ENCODE results near the gene DLEC1. TPM values are rescaled to one million over a fixed set of nuclear protein-coding genes. Genes with fewer than 3 reads are reported as not detected.
A peak's percentile ranks its signal among the peaks of the same experiment; 100 is the strongest.

The DLEC1 gene
- total RNA-seq, 1 experiment from 2014 or later, result not detected

DNA sequence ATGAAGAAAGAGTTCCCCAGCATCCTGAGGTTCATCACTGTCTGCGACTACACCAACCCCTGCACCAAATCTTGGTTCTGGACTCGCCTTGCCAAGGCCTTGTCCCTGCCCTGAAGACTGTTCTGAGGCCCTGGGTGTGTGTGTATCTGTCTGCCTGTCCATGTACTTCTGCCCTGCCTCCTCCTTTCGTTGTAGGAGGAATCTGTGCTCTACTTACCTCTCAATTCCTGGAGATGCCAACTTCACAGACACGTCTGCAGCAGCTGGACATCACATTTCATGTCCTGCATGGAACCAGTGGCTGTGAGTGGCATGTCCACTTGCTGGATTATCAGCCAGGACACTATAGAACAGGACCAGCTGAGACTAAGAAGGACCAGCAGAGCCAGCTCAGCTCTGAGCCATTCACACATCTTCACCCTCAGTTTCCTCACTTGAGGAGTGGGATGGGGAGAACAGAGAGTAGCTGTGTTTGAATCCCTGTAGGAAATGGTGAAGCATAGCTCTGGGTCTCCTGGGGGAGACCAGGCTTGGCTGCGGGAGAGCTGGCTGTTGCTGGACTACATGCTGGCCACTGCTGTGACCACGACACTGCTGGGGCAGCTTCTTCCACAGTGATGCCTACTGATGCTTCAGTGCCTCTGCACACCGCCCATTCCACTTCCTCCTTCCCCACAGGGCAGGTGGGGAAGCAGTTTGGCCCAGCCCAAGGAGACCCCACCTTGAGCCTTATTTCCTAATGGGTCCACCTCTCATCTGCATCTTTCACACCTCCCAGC lies 102.4 kb downstream of the DLEC1 start:
- no peak for DNase-seq
- Histone ChIP-seq H3K36me3 (no peaks in the 10 kb centered on the region), H3K4me1 (no peaks in the 10 kb centered on the region), H3K27me3 (no peaks in the 10 kb centered on the region), H3K9me3 (replicated peaks) (no peaks in the 10 kb centered on the region), H3K4me3 (no peak overlapping the region), H3K27ac (no peak overlapping the region)

DNA sequence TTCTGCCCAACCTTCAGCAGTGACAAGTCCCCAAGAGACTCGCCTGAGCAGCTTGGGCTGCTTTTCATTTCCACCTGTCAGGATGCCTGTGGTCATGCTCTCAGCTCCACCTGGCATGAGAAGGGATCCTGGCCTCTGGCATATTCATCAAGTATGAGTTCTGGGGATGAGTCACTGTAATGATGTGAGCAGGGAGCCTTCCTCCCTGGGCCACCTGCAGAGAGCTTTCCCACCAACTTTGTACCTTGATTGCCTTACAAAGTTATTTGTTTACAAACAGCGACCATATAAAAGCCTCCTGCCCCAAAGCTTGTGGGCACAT lies 102.9 kb downstream of the DLEC1 start:
- Histone ChIP-seq H3K36me3 (no peaks in the 10 kb centered on the region), H3K27me3 (no peaks in the 10 kb centered on the region), H3K27ac (no peak overlapping the region), H3K4me3 (no peak overlapping the region), H3K9me3 (replicated peaks) (no peaks in the 10 kb centered on the region), H3K4me1 (no peaks in the 10 kb centered on the region)
- DNase-seq, result no peak

DNA sequence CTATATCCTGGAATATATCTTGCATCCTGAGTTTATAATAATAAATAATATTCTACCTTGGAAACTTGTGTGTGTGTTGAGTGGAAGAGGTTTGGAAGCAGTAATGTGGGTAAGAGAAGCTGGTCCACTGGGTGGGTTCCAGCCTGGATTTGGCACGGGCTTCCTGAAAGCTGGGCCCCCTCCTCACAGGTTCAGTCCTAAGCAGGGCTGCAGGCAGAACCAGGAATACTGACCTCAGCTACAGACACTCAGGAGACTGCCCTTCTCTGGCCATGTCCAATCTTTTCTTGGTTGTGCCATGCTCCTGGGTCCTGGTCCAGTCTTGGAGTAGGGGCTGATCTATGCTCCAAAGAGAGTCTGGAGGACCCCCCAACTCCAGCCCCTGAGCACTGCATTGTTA lies 104.0 kb downstream of the DLEC1 start:
- no peaks in the 10 kb centered on the region for H3K27me3 ChIP-seq
- no peaks in the 10 kb centered on the region for H3K4me1 ChIP-seq
- no peaks in the 10 kb centered on the region for H3K36me3 ChIP-seq
- H3K27ac ChIP-seq, result no peak overlapping the region
- no peak for DNase-seq
- H3K4me3 ChIP-seq, result no peak overlapping the region
- no peaks in the 10 kb centered on the region for H3K9me3 ChIP-seq (replicated peaks)

DNA sequence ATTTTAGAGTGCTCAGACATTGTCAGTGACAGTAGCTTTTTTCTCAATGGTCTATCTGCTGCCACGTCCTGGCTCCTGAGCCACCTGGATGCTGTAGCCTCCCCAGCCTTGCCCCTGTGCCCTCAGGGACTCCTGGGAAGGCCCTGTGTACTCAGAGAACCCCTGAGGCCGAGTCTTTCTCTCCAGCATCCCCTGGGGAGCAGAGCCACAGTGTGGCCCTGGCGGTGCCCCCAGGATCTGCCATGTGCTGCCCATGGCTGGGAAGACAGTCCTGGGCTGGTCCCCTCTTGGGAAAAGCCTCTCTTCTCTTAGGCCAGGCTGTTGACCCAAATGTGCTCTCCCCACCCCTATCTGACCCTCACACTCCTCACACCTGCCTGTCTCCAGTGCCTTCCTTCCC lies 104.5 kb downstream of the DLEC1 start:
- Histone ChIP-seq H3K9me3 (replicated peaks) (no peaks in the 10 kb centered on the region), H3K27me3 (no peaks in the 10 kb centered on the region), H3K4me3 (no peak overlapping the region), H3K4me1 (no peaks in the 10 kb centered on the region), H3K36me3 (no peaks in the 10 kb centered on the region), H3K27ac (no peak overlapping the region)
- DNase-seq, result no peak

DNA sequence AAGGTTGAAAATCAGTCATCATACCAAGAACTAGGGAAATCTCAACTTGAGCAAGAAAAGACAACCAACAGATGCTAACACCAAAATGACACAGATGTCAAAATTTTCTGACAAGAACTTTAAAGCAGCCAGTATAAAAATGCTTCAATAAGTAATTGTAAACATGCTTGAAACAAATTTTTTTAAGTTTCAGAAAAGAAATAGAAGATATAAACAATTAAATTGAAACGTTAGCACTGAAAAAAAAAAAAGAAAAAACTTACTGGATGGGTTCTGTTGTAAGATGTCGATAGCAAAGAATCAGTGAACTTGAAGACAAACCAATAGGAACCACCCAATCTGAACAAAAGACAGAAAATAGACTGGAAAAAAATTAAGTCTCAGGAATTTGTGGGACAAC lies 107.5 kb downstream of the DLEC1 start:
- Histone ChIP-seq H3K27me3 (no peaks in the 10 kb centered on the region), H3K36me3 (no peaks in the 10 kb centered on the region), H3K4me1 (no peaks in the 10 kb centered on the region), H3K9me3 (replicated peaks) (no peaks in the 10 kb centered on the region), H3K27ac (no peak overlapping the region), H3K4me3 (no peak overlapping the region)
- DNase-seq, result no peak

DNA sequence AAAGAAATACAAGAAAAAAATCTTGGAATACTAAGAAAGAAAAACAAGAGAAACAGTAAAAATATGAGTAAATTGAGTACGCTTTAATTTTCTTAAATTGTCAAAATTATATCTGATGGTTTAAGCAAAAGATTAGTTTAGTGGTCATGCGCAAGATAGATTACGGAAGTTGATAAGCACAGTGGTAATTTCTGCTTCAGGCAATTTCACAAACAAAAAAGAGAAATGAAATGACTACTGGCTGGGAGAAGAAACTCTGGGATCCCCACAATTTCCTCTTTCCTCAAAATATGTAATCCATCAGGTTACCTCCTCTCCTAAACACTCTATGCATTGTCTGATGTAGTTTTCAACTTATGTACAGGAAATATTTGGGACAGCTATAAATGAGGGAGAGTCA lies 108.4 kb downstream of the DLEC1 start:
- Histone ChIP-seq H3K27me3 (no peaks in the 10 kb centered on the region), H3K4me1 (no peaks in the 10 kb centered on the region), H3K27ac (no peak overlapping the region), H3K4me3 (no peak overlapping the region), H3K9me3 (replicated peaks) (no peaks in the 10 kb centered on the region), H3K36me3 (no peaks in the 10 kb centered on the region)
- DNase-seq, result no peak

DNA sequence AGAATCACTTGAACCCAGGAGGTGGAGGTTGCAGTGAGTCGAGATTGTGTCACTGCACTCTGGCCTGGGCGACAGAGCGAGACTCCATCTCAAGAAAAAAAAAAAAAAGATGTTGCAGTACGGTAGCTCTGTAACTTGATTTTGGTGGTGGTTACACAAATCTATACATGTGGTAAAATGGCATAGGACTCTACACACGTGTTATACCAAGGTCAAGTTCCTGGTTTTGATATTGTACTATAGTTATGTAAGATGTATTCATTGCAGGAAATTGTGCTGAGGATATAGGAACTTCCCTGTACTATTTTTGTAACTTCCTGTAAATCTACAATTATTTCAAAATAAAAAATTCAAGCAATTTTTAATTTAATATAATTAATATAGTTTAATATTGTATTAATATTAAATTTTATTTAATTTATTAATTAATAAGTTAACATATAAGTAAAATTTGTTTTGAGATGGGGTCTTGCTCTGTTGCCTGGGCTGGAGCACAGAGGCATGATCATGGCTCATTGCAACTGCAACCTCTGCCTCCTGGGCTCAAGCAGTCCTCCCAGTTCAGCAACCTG lies 109.4 kb downstream of the DLEC1 start:
- DNase-seq, result no peak
- no peaks in the 10 kb centered on the region for H3K9me3 ChIP-seq (replicated peaks)
- no peak overlapping the region for H3K4me3 ChIP-seq
- no peaks in the 10 kb centered on the region for H3K4me1 ChIP-seq
- H3K36me3 ChIP-seq, result no peaks in the 10 kb centered on the region
- H3K27me3 ChIP-seq, result no peaks in the 10 kb centered on the region
- H3K27ac ChIP-seq, result no peak overlapping the region

DNA sequence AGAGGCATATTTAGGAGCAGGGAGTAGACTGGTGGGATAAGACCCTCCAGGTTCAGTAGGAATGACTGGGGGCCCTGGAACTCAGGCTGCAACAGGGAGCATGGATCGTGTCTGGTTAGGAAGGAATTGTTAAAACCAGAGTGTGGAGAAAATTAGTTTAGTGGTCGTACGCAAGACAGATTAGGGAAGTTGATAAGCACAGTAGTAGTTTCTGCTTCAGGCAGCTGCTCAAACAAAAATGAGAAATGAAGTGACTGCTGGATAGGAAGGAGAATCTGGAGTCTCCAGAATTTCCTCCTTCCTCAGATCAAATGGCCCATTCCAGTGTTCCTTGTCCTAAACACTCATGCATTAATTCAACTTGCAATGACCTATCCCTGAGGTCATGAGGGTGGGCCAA lies 110.7 kb downstream of the DLEC1 start:
- no peaks in the 10 kb centered on the region for H3K4me1 ChIP-seq
- DNase-seq, result no peak
- H3K36me3 ChIP-seq, result no peaks in the 10 kb centered on the region
- H3K9me3 ChIP-seq (replicated peaks), result no peaks in the 10 kb centered on the region
- no peak overlapping the region for H3K4me3 ChIP-seq
- no peaks in the 10 kb centered on the region for H3K27me3 ChIP-seq
- no peak overlapping the region for H3K27ac ChIP-seq

DNA sequence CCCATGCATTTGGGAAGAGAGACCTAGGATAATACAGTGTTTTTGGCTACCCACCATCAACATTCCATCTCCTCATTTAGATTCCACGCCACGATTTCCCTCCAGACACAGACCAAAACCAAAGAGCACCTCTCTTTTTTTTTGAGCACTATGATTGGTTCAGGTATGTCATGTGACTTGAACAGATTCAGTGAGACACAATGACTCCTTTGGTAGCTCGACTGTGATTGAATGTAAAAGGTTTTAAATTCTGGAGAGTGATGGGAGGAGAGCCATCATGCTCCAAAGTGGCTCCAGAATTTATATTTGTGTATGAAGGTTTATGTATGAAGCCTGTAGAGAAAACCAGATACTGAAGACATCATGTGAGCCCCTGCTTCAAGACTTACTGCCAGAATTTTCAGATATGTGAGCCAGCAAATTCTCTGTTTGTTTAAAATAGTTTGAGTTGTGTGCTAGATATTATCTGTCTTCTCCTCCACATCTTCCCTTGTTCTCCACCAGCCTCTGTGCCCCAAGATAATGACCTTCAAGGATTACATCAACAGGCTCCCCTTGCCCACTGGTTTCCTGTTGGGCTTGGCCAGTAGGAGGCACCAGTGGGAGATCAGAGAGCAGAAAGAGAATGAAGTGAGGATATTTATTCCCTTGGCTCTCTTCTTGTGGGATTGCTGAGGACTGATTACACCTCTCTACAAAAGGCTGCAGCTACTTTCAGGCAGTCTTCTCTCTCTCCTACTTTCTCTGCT lies 111.9 kb downstream of the DLEC1 start:
- H3K9me3 ChIP-seq (replicated peaks), result no peaks in the 10 kb centered on the region

DNA sequence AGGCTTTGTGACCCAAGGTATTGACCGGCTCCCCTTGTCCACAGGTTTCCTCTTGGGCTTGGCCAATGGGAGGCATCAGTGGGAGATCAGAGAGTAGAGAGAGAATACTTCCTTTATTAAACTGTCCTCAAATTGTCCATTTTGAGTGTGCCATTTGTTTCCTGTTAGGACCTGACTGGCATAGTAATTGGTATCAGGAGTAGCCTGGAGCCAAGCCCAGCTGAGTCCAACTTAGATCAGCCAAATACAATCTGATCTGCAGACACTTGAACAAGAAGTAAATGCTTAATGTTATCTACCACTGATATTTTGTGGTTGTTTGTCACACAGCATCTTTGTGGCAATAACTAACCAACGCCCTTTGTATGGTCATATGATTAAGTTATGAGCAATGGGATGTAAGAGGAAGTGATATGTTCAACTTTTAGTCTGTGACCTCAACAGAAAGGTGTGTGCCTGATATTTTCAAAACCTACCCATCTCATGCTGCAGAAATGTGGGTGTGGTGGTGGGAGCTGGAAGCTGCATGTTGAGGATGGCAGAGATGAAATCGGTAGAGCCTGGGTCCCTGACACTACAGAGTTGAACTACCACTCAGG lies 112.8 kb downstream of the DLEC1 start:
- Histone ChIP-seq H3K4me3 (no peak overlapping the region), H3K4me1 (no peaks in the 10 kb centered on the region), H3K36me3 (no peaks in the 10 kb centered on the region), H3K9me3 (replicated peaks) (no peaks in the 10 kb centered on the region), H3K27me3 (no peaks in the 10 kb centered on the region), H3K27ac (no peak overlapping the region)
- DNase-seq, result no peak

More for the DNA sequence above, 111.9 kb downstream of the DLEC1 start:
- Histone ChIP-seq H3K36me3 (no peaks in the 10 kb centered on the region), H3K4me1 (no peaks in the 10 kb centered on the region), H3K4me3 (no peak overlapping the region), H3K27me3 (no peaks in the 10 kb centered on the region), H3K27ac (no peak overlapping the region)
- peak in 1 of 2 experiments; percentile 17 for DNase-seq

DNA sequence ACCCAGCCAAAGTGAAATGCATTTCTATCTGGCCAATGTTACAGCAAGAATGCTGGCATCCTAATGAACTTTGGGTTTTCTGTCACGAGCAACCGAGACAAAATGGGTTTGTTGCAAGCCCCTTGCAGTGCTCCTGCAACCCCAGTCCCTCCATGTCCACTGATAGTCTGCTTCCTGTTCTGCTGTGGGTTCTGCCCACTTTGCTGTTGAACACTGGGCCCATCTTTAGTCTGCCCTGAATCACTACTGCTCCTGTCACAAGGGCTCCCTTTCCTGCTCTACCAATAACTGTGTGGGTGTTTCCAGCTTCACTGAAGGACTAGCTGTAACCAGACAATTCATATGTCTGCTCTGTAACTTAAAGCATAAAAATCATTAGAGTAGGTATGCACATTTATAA lies 113.6 kb downstream of the DLEC1 start:
- no peaks in the 10 kb centered on the region for H3K4me1 ChIP-seq
- no peaks in the 10 kb centered on the region for H3K36me3 ChIP-seq
- DNase-seq, result no peak
- H3K4me3 ChIP-seq, result no peak overlapping the region
- no peaks in the 10 kb centered on the region for H3K9me3 ChIP-seq (replicated peaks)
- H3K27ac ChIP-seq, result no peak overlapping the region
- H3K27me3 ChIP-seq, result no peaks in the 10 kb centered on the region

DNA sequence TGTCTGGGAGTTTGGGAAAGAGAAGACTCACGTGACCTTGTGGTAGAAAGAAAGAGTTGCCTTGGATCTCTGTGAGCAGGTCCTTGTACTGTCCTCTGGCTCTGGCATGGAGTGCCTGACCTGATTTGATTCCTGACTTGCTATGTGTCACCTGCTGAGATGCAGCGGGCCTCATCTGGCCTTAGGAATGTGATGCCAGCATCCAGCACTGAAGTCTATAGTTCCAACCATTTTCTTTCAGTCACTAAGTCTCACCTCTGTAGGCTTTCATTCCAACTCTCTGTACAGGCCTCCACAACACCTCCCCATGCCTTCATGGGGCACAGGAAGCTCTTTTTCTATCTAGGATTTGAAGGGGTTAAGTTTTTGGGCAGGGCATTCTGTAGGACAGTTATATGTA lies 114.2 kb downstream of the DLEC1 start:
- H3K4me3 ChIP-seq, result no peak overlapping the region
- no peaks in the 10 kb centered on the region for H3K36me3 ChIP-seq
- no peak for DNase-seq
- H3K27me3 ChIP-seq, result no peaks in the 10 kb centered on the region
- H3K4me1 ChIP-seq, result no peaks in the 10 kb centered on the region
- H3K9me3 ChIP-seq (replicated peaks), result no peaks in the 10 kb centered on the region
- no peak overlapping the region for H3K27ac ChIP-seq

DNA sequence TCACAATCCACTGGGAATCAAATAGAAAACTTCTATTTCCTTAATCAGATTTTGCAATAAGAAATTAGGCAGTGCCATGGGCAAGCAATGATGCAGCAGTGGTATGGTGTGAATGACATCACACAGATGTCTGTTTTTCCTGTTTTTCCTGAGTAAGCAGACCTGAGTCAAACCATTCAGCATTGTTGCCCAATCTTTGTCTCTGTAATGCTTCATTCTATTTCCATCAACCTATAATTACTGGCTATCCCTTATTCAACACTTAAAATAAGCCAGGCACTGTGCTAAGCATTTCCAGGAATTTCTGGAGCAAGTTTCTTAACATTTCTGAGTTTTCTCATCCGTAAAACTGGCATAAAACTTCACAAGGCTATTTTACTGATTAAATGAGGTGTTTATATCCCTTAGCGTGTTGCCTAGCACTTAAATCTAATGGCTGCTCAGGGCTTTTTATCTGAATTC lies 115.1 kb downstream of the DLEC1 start:
- no peak overlapping the region for H3K27ac ChIP-seq
- H3K27me3 ChIP-seq, result no peaks in the 10 kb centered on the region
- H3K9me3 ChIP-seq (replicated peaks), result no peaks in the 10 kb centered on the region
- no peaks in the 10 kb centered on the region for H3K36me3 ChIP-seq
- H3K4me3 ChIP-seq, result no peak overlapping the region
- DNase-seq, result no peak
- H3K4me1 ChIP-seq, result no peaks in the 10 kb centered on the region

DNA sequence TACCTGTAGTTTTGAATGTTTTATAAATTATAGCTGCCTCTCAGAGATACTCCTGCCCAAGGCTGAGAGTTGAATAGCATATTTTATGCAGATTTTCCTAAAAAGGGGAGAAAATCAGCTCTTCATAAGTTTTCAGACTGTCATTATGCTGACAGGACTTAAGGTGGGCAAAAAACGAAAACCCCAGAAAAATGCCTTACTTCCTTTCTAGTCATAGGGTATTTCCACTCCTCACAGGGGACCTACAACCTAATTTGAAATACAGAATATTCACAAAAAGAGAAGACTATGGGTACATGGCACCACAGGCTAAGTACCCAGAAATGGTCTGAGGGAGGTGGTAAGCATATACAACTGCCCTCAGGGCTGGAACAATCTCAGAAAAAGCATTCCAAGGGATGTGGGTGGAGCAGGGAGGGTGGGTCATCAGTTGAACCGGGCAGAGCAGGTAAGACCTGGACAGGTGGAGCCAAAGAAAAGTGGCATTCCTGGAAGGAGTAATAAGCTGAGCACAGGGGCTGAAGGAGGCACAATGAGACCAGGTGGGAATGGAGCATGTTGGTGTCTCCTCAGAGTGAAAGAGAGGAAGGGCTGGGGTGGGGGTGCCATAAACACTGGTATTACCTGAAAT lies 115.7 kb downstream of the DLEC1 start:
- no peak for DNase-seq
- Histone ChIP-seq H3K9me3 (replicated peaks) (no peaks in the 10 kb centered on the region), H3K27me3 (no peaks in the 10 kb centered on the region), H3K27ac (no peak overlapping the region), H3K4me1 (no peaks in the 10 kb centered on the region), H3K4me3 (no peak overlapping the region), H3K36me3 (no peaks in the 10 kb centered on the region)

DNA sequence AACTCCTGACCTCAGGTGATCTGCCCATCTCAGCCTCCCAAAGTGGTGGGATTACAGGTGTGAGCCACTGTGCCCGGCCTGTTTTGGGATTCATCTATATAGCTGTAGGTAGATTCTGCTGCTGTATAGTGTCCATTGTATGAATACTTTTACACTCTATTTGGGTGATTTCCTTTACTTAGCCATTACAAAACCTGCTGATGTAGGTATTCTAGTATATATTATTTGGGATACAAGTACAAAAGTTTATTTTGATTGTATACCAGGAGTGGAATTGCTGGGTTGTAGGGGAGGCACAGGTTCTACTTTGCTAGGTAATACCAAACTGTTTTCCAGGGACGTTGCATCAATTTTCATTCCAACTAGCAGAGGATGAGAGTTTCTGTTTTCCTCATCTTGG lies 116.8 kb downstream of the DLEC1 start:
- H3K4me3 ChIP-seq, result no peak overlapping the region
- no peaks in the 10 kb centered on the region for H3K27me3 ChIP-seq
- no peaks in the 10 kb centered on the region for H3K36me3 ChIP-seq
- H3K27ac ChIP-seq, result no peak overlapping the region
- H3K4me1 ChIP-seq, result no peaks in the 10 kb centered on the region
- H3K9me3 ChIP-seq (replicated peaks), result no peaks in the 10 kb centered on the region
- no peak for DNase-seq
